ENCODE results near the gene REEP5.

DNA sequence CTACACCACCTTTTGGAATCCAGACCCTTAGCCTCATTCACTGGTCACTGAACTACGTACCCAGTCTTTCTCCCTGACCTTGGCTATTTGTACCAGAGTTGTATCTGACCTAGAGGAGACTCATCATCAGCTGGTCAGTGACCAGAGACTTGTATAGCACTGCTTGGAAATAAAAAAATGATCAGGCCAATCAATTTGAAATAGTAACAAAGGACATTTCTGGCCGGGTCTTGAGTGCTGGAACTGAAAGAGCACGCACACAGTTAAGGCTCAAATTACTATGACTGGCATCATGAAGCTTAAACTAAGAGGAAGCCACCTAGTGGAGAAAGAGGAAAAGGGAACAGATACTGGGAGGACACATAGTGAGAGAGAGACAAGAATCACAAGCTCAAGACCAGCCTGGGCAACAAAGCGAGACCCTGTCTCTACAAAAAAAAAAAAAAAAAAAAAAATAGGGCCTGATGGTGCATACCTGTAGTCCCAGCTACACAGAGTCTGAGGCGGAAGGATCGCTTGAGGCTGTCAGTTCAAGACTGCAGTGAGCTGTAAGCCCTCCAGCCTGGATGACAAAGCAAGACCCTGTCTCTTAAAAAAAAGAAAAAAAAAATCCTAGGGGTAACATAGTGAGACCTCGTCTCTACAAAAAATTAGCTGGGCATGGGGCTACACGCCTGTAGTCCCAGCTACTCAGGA is 73.8 kb downstream of the REEP5 start:
- no peak for TF ChIP-seq EZH2 (IDR thresholded peaks at IDR 0.05; ENCODE audit: low read length)
- TF ChIP-seq, protein P1, sequence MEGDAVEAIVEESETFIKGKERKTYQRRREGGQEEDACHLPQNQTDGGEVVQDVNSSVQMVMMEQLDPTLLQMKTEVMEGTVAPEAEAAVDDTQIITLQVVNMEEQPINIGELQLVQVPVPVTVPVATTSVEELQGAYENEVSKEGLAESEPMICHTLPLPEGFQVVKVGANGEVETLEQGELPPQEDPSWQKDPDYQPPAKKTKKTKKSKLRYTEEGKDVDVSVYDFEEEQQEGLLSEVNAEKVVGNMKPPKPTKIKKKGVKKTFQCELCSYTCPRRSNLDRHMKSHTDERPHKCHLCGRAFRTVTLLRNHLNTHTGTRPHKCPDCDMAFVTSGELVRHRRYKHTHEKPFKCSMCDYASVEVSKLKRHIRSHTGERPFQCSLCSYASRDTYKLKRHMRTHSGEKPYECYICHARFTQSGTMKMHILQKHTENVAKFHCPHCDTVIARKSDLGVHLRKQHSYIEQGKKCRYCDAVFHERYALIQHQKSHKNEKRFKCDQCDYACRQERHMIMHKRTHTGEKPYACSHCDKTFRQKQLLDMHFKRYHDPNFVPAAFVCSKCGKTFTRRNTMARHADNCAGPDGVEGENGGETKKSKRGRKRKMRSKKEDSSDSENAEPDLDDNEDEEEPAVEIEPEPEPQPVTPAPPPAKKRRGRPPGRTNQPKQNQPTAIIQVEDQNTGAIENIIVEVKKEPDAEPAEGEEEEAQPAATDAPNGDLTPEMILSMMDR (optimal IDR thresholded peaks at IDR 0.05 in 1 of 3, IDR thresholded peaks at IDR 0.05 in 1 of 3, conservative IDR thresholded peaks at IDR 0.05 in 1 of 3; ENCODE audit: extremely low read depth in 1 of 3, insufficient read depth in 2 of 3, low read length in 3 of 3) = peak; percentile 30 to 73 (median 71)

All from keratinocyte (primary cell).